ENCODE measurements around the gene GRIK4. TPM values are rescaled to one million over a fixed set of nuclear protein-coding genes. Genes with fewer than 3 reads are reported as not detected.

GRIK4 gene
- total and polyA plus RNA-seq, 2 of the 4 experiments (the other 2 are of a cell fraction), result 0.18 to 0.38 TPM

- Histone ChIP-seq H3K14ac (replicated peaks; ENCODE audit: low read depth, low read length) (no peak overlapping the region), H4K5ac (ENCODE audit: low read depth, low read length) (no peak overlapping the region), H3K4me3 (ENCODE audit: insufficient read depth, low read depth, low read length) (no peak overlapping the region), H3K36me3 (ENCODE audit: control insufficient read depth, insufficient read depth, low read length) (no peaks in the 10 kb centered on the region), H3K4ac (ENCODE audit: low read depth, low read length) (no peak overlapping the region), H4K20me1 (ENCODE audit: insufficient read depth, low read length) (no peaks in the 10 kb centered on the region; the same call in 1 of the 2 replicates), H3K9me3 (ENCODE audit: control insufficient read depth, insufficient read depth, low read length) (no peaks in the 10 kb centered on the region), H3K27ac (ENCODE audit: insufficient read depth, low read length) (no peak overlapping the region), H4K91ac (ENCODE audit: insufficient read depth, low read depth, low read length) (no peak overlapping the region), H3K4me2 (ENCODE audit: low read depth, low read length) (no peak overlapping the region), H4K8ac (ENCODE audit: low read depth in 2 of 2, low read length in 2 of 2) (no peak overlapping the region), H2AK5ac (ENCODE audit: low read depth, low read length) (no peak overlapping the region), H2BK15ac (ENCODE audit: low read depth, low read length) (no peak overlapping the region), H2BK120ac (ENCODE audit: low read depth, low read length) (no peak overlapping the region), H2AFZ (replicated peaks; ENCODE audit: low read length, poor library complexity) (no peak overlapping the region), H3K27me3 (ENCODE audit: control insufficient read depth, insufficient read depth, low read length) (peaks cover 25% of the 10 kb centered on the region), H3K23ac (ENCODE audit: low read depth, low read length) (no peak overlapping the region), H3K79me1 (ENCODE audit: low read depth in 1 of 2, low read length in 2 of 2) (no peaks in the 10 kb centered on the region), H3K9me1 (ENCODE audit: insufficient read depth, low read length) (no peaks in the 10 kb centered on the region), H2AK9ac (replicated peaks; ENCODE audit: low read depth, low read length, poor library complexity) (no peak overlapping the region), H2BK20ac (ENCODE audit: low read depth, low read length) (no peak overlapping the region), H3K9ac (ENCODE audit: low read depth, low read length) (no peak overlapping the region), H2BK5ac (ENCODE audit: low read depth, low read length, poor library complexity, severe bottlenecking) (no peak overlapping the region), H3K4me1 (ENCODE audit: control insufficient read depth, insufficient read depth, low read length) (no peaks in the 10 kb centered on the region), H3K56ac (ENCODE audit: extremely low read depth, insufficient read depth, low read length) (no peak overlapping the region), H3K18ac (ENCODE audit: low read depth, low read length) (no peak overlapping the region)
- in situ Hi-C loops (cut with MboI; ENCODE audit: low sequenced_read_pairs) (no loop called here), intact Hi-C loops (cut with micrococcal nuclease) (no loop called here), dilution Hi-C loops (cut with HindIII; ENCODE audit: low sequenced_read_pairs, unreplicated experiment) (no loop called here)
- DNase-seq (no peak), ATAC-seq (ENCODE audit: low read depth) (no peak)
- TF ChIP-seq POLR2A (IDR thresholded peaks at IDR 0.05; ENCODE audit: low read depth, low read length) (no peak), SMC3 (IDR thresholded peaks at IDR 0.05; ENCODE audit: low read depth, low read length) (no peak), BHLHE40 (IDR thresholded peaks at IDR 0.05; ENCODE audit: low read depth, low read length) (no peak), RAD21 (IDR thresholded peaks at IDR 0.05; ENCODE audit: low read length) (no peak), MAFK (IDR thresholded peaks at IDR 0.05; ENCODE audit: low read depth, low read length) (no peak), CEBPB (IDR thresholded peaks at IDR 0.05; ENCODE audit: low read depth, low read length) (no peak), NFE2L2 (IDR thresholded peaks at IDR 0.05; ENCODE audit: low read depth, low read length) (no peak), ELK1 (IDR thresholded peaks at IDR 0.05; ENCODE audit: borderline replicate concordance, low read depth, low read length) (no peak), USF2 (IDR thresholded peaks at IDR 0.05; ENCODE audit: low read depth, low read length) (no peak), RFX5 (IDR thresholded peaks at IDR 0.05; ENCODE audit: low read depth, low read length) (no peak), RCOR1 (IDR thresholded peaks at IDR 0.05; ENCODE audit: insufficient replicate concordance, low read length) (no peak), MAZ (IDR thresholded peaks at IDR 0.05; ENCODE audit: borderline replicate concordance, low read depth, low read length) (no peak)
- 33% methylated on average over 1 of the region's 7 CpGs; no CpG with 5 or more reads in 1 of the 2 experiments for WGBS, 2 experiments (ENCODE audit: extremely low coverage in 2 of 2, insufficient read length in 1 of 2)
- ChIA-PET CTCF (no interaction called here), POLR2A (ENCODE audit: unreplicated experiment) (no interaction called here)
- BruUV-seq (replicated peaks), result no TSS peak
Measured at GRCh38 chr11:120627327-120628163, 116.0 kb downstream of the GRIK4 start.
